BE2C (cell line): Measurements from ENCODE around the gene MUC5B.

Experiments used
- DNase-seq: peaks from one replicate; pipeline ENCODE4 v3.0.0-alpha.2; 2020
- H3K27me3 ChIP-seq: fragments of 250-450 bp; sonication (Bioruptor Pico); 2 replicates; pipeline ENCODE4 v1.5.1; 2020; ENCODE audit warnings: mild to moderate bottlenecking
- H3K36me3 ChIP-seq: fragments of 250-450 bp; sonication (Bioruptor Pico); 2 replicates; pipeline ENCODE4 v1.5.1; 2020; ENCODE audit warnings: mild to moderate bottlenecking
- H3K4me1 ChIP-seq: fragments of 250-450 bp; sonication (Bioruptor Pico); 2 replicates; pipeline ENCODE4 v1.5.1; 2020
- H3K4me3 ChIP-seq: 2 replicates; pipeline ENCODE4 v1.5.1; 2011; ENCODE audit warnings: low read depth, low read length
- H3K9me3 ChIP-seq: fragments of 250-450 bp; sonication (Bioruptor Pico); 2 replicates; pipeline ENCODE4 v1.5.1; 2020
- TF ChIP-seq, protein P1 (sequence below): IDR thresholded peaks from 2 replicates; pipeline ENCODE4 v1.5.1; 2012; ENCODE audit warnings: mild to moderate bottlenecking, low read depth, low read length

Gene MUC5B

DNA sequence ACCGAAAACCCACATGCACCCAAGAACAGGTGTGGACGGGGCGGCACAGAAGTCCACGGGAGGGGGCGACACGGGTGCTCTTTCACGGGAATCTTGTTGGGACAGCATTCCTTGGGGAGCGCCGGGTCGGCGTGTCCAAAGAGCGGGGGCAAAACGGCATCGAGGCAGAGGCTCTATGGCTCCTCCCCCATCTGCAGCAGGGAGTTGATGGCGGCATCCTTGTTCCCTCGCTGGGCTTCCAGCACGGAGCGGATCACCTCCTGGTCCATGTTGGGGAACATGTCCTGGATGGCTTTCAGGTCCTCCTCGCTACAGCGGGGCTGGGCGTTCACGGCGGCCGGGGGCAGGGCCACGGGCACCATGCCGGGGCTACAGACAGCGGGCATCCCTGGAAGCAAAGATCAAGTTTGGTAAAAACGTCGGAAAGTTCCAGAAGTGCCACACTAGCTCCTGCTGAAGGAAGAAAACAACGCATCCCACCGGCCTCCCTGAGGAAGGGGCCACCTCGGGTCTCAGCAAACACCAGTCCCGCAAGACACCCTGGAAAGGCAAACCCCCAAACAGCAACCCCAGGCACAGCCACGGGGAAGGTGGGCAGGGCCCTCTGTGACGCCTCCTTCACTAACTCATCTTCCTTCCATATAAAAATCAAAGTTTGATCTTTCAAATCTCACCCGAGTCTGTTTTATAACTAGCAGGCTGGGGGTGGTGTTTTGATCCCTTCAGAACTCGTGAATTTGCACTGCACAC, 54.2 kb downstream of the MUC5B start:
- TF ChIP-seq, protein P1, sequence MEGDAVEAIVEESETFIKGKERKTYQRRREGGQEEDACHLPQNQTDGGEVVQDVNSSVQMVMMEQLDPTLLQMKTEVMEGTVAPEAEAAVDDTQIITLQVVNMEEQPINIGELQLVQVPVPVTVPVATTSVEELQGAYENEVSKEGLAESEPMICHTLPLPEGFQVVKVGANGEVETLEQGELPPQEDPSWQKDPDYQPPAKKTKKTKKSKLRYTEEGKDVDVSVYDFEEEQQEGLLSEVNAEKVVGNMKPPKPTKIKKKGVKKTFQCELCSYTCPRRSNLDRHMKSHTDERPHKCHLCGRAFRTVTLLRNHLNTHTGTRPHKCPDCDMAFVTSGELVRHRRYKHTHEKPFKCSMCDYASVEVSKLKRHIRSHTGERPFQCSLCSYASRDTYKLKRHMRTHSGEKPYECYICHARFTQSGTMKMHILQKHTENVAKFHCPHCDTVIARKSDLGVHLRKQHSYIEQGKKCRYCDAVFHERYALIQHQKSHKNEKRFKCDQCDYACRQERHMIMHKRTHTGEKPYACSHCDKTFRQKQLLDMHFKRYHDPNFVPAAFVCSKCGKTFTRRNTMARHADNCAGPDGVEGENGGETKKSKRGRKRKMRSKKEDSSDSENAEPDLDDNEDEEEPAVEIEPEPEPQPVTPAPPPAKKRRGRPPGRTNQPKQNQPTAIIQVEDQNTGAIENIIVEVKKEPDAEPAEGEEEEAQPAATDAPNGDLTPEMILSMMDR: no peak
- H3K27me3 ChIP-seq: no peaks in the 10 kb centered on the region
- no peak overlapping the region for H3K4me3 ChIP-seq
- no peaks in the 10 kb centered on the region for H3K4me1 ChIP-seq
- no peak for DNase-seq
- no peaks in the 10 kb centered on the region for H3K9me3 ChIP-seq
- H3K36me3 ChIP-seq: no peaks in the 10 kb centered on the region

DNA sequence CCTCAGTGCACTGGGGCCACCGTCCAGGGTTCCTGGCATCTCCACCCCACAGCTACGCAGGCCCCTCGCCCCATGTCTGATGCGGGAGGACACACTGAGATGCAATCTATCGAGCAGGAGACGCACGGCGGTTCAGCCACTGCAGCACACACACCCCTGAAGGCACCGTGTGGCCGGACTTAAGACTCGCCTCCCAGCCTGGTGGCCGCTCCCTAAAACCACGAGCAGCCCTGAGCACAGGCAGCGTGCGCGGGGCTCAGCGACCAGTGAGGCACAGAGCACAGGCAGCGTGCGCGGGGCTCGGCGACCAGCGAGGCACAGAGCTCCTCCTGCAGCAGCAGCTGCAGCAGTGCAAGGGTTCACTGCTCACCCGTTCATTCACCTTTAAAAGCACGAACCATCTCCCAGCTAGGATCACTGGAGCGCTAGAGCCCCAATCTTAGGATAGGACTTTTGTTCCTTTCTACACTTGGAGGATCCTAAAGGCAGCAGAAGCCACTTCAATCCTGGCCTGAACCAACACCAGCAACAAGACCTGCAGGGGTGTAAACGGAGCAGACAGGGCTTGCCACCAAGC, 55.2 kb downstream of the MUC5B start:
- H3K36me3 ChIP-seq: no peaks in the 10 kb centered on the region
- H3K4me1 ChIP-seq: no peaks in the 10 kb centered on the region
- TF ChIP-seq, protein P1: no peak
- no peak for DNase-seq
- H3K27me3 ChIP-seq: no peaks in the 10 kb centered on the region
- H3K4me3 ChIP-seq: no peak overlapping the region
- no peaks in the 10 kb centered on the region for H3K9me3 ChIP-seq

DNA sequence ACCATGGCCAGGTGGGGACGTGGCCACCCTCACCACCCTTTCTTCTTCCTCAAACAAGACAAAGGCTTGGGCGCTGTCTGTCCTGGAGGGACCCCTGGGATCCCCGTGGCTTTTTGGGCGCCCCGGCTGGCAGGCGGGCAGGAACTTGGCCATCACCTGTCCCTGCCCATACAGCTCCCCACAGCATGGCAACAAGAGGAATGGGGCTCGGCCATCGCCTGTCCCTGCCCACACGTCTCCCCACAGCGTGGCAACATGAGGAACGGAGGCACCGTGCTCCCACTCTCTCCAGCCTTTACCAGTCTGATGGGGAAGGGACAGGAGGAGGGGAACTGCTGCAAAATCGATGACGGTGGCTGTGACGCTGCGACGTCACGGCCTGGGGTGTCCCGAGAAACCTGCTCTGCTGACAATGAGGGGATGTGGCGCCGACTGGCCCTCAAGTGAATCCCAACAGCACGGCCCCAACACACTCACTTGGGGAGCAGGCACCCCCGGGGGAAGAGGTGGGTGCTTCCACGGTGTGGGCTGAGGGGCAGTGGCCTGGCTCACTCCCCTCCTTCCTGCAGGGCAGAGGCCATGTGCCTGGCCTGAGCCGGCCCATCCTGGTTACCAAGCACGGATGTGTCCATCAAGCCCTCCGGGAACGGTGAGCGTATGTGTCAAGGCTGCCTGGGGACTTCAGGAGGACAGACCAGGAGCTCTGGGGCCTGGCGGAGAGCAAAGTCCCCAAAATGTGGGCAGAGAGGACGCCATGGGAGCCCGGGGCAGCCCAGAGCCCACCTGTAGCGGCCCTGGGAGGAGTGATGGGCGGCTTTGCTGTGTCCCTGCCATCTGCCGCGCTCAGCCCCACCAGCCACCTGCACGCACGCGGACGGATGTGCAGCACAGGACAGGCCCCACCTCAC, 56.2 kb downstream of the MUC5B start:
- no peak overlapping the region for H3K4me3 ChIP-seq
- no peak for DNase-seq
- no peaks in the 10 kb centered on the region for H3K4me1 ChIP-seq
- TF ChIP-seq, protein P1: no peak
- H3K36me3 ChIP-seq: no peaks in the 10 kb centered on the region
- H3K27me3 ChIP-seq: no peaks in the 10 kb centered on the region
- H3K9me3 ChIP-seq: no peaks in the 10 kb centered on the region

DNA sequence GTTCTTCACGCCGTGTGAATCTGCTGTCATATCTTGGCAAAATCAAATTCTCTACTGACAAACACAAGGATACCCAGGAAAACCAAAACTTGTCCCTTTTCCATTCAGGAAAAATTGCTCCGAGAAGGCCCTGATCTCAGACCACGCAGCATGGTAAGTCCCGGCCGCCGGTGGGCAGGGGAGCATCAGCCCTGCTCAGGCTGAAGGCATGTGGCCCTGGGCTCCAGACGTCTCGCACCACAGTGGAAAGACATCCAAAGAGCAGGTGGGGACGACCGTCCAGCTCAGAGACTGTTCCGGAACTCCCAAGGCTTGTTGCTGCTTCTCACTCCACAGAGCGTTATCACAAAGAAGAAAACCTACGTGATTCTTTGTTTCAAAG, 56.8 kb downstream of the MUC5B start:
- no peaks in the 10 kb centered on the region for H3K36me3 ChIP-seq
- no peaks in the 10 kb centered on the region for H3K27me3 ChIP-seq
- H3K9me3 ChIP-seq: no peaks in the 10 kb centered on the region
- no peak for DNase-seq
- no peaks in the 10 kb centered on the region for H3K4me1 ChIP-seq
- TF ChIP-seq, protein P1: no peak
- H3K4me3 ChIP-seq: no peak overlapping the region

DNA sequence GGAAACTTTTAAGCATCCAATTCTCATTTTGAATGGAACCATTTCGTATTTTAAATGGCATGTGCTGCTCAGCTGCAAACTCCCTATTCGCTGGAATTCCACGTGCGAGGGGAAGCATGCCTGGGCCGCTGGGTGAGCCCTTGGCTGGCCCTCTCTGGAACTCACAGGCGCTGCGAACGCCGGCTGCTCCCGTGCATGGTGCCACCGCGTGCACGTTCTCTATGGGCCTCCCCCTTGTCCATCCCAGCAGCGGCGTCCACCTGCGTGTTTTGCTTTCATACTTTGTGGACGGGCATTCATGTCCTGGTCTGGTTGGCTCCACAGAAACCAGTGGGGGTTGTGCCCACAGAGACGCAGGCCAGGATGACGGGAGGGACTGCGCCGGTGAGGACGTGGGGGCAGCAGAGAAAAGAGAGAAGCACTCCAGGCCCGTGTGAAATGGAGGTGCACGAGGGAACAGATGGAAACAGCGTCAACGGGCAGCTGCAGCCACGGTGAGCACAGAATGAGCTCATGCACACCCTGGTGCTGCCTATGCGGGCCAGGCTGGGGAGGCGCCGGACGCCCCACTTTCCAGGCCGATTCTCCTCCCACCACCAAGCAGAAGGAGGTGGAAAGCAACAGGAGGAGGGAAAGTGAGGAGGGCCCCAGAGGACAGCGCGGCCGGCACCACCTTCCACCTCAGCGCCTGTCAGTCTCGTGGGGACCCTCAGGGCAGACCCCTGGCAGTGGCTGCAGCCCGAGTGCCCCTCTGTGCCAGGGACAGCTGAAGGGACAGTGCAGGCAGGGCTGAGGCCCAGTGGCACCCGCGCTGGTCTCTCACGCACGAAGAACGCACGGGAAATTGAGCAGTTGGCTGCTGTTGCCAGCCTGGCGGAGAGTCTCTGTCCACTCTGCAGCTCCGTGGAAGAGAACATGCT, 57.5 kb downstream of the MUC5B start:
- TF ChIP-seq, protein P1: no peak
- no peaks in the 10 kb centered on the region for H3K9me3 ChIP-seq
- H3K27me3 ChIP-seq: no peaks in the 10 kb centered on the region
- H3K36me3 ChIP-seq: no peaks in the 10 kb centered on the region
- DNase-seq: no peak
- H3K4me3 ChIP-seq: no peak overlapping the region
- no peaks in the 10 kb centered on the region for H3K4me1 ChIP-seq
